DOHH2 (cell line): ENCODE measurements around the gene SMYD5.

Experiments
- H3F3A ChIP-seq: fragments of 200-600 bp; sonication (generic), shearing (Covaris generic); 2 replicates; pipeline ENCODE4 v1.6.0; 2016; ENCODE audit warnings: antibody characterized with exemption, mild to moderate bottlenecking; ENCODE audit not compliant: control insufficient read depth, insufficient read depth
- H3K27ac ChIP-seq: fragments of 200-600 bp; sonication (generic); 2 replicates; pipeline ENCODE4 v1.5.1; 2014; ENCODE audit warnings: low read depth, mild to moderate bottlenecking, low read length, moderate library complexity
- H3K27me3 ChIP-seq: fragments of 200-600 bp; sonication (generic); 2 replicates; pipeline ENCODE4 v1.6.1; 2014; ENCODE audit warnings: mild to moderate bottlenecking, low read length, mixed read lengths; ENCODE audit not compliant: control insufficient read depth
- H3K36me3 ChIP-seq: fragments of 200-600 bp; sonication (generic); 2 replicates; pipeline ENCODE4 v1.6.1; 2014; ENCODE audit warnings: mild to moderate bottlenecking, low read length, moderate library complexity, mixed read lengths; ENCODE audit not compliant: control insufficient read depth
- H3K4me1 ChIP-seq: fragments of 200-600 bp; sonication (generic); 2 replicates; pipeline ENCODE4 v1.6.1; 2014; ENCODE audit warnings: mild to moderate bottlenecking, low read length, mixed read lengths; ENCODE audit not compliant: control insufficient read depth
- H3K4me2 ChIP-seq: fragments of 200-600 bp; sonication (generic); 2 replicates; pipeline ENCODE4 v1.6.0; 2014; ENCODE audit warnings: mild to moderate bottlenecking, low read length, moderate library complexity
- H3K4me3 ChIP-seq: fragments of 200-600 bp; sonication (generic); 2 replicates; pipeline ENCODE4 v1.5.1; 2014; ENCODE audit warnings: mild to moderate bottlenecking, low read length, mixed read lengths
- H3K79me2 ChIP-seq: fragments of 200-600 bp; sonication (generic); 2 replicates; pipeline ENCODE4 v1.6.1; 2014; ENCODE audit warnings: mild to moderate bottlenecking, low read length, mixed read lengths; ENCODE audit not compliant: control insufficient read depth
- H3K9me2 ChIP-seq: fragments of 200-600 bp; sonication (generic); replicated peaks from 2 replicates; pipeline ENCODE4 v1.6.1; 2014; ENCODE audit warnings: mild to moderate bottlenecking, low read length, mixed read lengths; ENCODE audit not compliant: control insufficient read depth
- H3K9me3 ChIP-seq: fragments of 200-600 bp; sonication (generic); 2 replicates; pipeline ENCODE4 v1.6.1; 2014; ENCODE audit warnings: antibody characterized with exemption, low read length, mixed read lengths; ENCODE audit not compliant: control insufficient read depth, insufficient read depth
- H4K20me1 ChIP-seq: fragments of 200-600 bp; sonication (generic); 2 replicates; pipeline ENCODE4 v1.6.0; 2014; ENCODE audit warnings: low read depth, mild to moderate bottlenecking, antibody characterized with exemption, low read length, moderate library complexity; ENCODE audit not compliant: control insufficient read depth, insufficient read depth
- EZH2phosphoT487 ChIP-seq: fragments of 200-600 bp; sonication (generic); IDR thresholded peaks from 2 replicates; pipeline ENCODE4 v1.6.1; 2017; ENCODE audit warnings: borderline replicate concordance, mild to moderate bottlenecking, antibody characterized with exemption, low read length, moderate library complexity, mixed read lengths
- TF ChIP-seq, protein P1 (sequence below): fragments of 200-600 bp; sonication (generic); IDR thresholded peaks from one replicate; pipeline ENCODE4 v1.5.1; 2014; ENCODE audit warnings: antibody characterized with exemption, mild to moderate bottlenecking, low read depth, low read length; ENCODE audit not compliant: poor library complexity, severe bottlenecking

SMYD5 gene

DNA sequence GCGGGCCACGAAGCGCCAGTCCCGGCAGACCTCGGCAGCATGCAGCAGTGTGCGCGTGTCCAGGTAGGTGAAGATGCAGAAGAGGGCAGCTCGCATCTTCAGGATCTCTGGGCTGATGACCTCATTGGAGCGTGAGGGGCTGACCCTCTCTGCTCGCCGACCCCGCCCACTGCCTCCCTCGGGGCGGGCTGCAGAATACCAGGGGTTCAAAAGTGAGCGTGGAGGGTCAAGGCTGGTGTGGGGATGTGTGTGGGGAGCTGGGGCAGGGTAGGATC is 50.2 kb downstream of the SMYD5 start:
- Histone ChIP-seq H3K4me1 (no peaks in the 10 kb centered on the region; the same call in 1 of the 2 replicates), H3K27ac (no peak overlapping the region), H3K9me3 (no peaks in the 10 kb centered on the region), H4K20me1 (peaks cover 7% of the 10 kb centered on the region; the same call in 1 of the 2 replicates), H3K4me2 (no peak overlapping the region), H3K79me2 (peaks cover 30% of the 10 kb centered on the region), H3K9me2 (no peaks in the 10 kb centered on the region), H3K27me3 (no peaks in the 10 kb centered on the region), H3K4me3 (no peak overlapping the region), H3K36me3 (peaks cover 85% of the 10 kb centered on the region), H3F3A (no peaks in the 10 kb centered on the region; the same call in 1 of the 2 replicates)
- TF ChIP-seq, protein P1, sequence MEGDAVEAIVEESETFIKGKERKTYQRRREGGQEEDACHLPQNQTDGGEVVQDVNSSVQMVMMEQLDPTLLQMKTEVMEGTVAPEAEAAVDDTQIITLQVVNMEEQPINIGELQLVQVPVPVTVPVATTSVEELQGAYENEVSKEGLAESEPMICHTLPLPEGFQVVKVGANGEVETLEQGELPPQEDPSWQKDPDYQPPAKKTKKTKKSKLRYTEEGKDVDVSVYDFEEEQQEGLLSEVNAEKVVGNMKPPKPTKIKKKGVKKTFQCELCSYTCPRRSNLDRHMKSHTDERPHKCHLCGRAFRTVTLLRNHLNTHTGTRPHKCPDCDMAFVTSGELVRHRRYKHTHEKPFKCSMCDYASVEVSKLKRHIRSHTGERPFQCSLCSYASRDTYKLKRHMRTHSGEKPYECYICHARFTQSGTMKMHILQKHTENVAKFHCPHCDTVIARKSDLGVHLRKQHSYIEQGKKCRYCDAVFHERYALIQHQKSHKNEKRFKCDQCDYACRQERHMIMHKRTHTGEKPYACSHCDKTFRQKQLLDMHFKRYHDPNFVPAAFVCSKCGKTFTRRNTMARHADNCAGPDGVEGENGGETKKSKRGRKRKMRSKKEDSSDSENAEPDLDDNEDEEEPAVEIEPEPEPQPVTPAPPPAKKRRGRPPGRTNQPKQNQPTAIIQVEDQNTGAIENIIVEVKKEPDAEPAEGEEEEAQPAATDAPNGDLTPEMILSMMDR, result no peak
- TF ChIP-seq EZH2phosphoT487, result no peak

GRCh38 chr2:73264783-73265182 is 50.7 kb downstream of the SMYD5 start:
- peaks cover 81% of the 10 kb centered on the region for H3K36me3 ChIP-seq
- TF ChIP-seq, protein P1, result no peak
- TF ChIP-seq EZH2phosphoT487, result no peak

GRCh38 chr2:73265298-73266060 is 51.4 kb downstream of the SMYD5 start:
- Histone ChIP-seq H4K20me1 (peaks cover 7% of the 10 kb centered on the region; the same call in 1 of the 2 replicates), H3K4me3 (no peak overlapping the region), H3F3A (no peaks in the 10 kb centered on the region; the same call in 1 of the 2 replicates), H3K4me2 (no peak overlapping the region), H3K9me3 (no peaks in the 10 kb centered on the region), H3K27me3 (no peaks in the 10 kb centered on the region), H3K36me3 (peaks cover 80% of the 10 kb centered on the region), H3K4me1 (peaks cover 5% of the 10 kb centered on the region), H3K79me2 (peaks cover 40% of the 10 kb centered on the region), H3K9me2 (no peaks in the 10 kb centered on the region), H3K27ac (no peak overlapping the region)
- TF ChIP-seq, protein P1, result no peak
- no peak for TF ChIP-seq EZH2phosphoT487

More at GRCh38 chr2:73264783-73265182, 50.7 kb downstream of the SMYD5 start:
- Histone ChIP-seq H3K27me3 (no peaks in the 10 kb centered on the region), H4K20me1 (peaks cover 7% of the 10 kb centered on the region; the same call in 1 of the 2 replicates), H3K4me2 (no peak overlapping the region), H3K9me3 (no peaks in the 10 kb centered on the region), H3K4me3 (no peak overlapping the region), H3K9me2 (no peaks in the 10 kb centered on the region), H3K4me1 (peaks cover 1% of the 10 kb centered on the region), H3K27ac (no peak overlapping the region), H3K79me2 (peaks cover 33% of the 10 kb centered on the region), H3F3A (no peaks in the 10 kb centered on the region; the same call in 1 of the 2 replicates)
